ENCODE data around the gene NRIP2.

- TF ChIP-seq EZH2 (IDR thresholded peaks at IDR 0.05; ENCODE audit: insufficient read depth, poor library complexity, severe bottlenecking): no peak
- TF ChIP-seq EZH2phosphoT487 (IDR thresholded peaks at IDR 0.05; ENCODE audit: insufficient read depth, low read depth): no peak
Observed at GRCh38 chr12:2820432-2820831, 14.4 kb downstream of the NRIP2 start.

All from GM23248 (cell line).